Measurements from ENCODE around the gene PMEPA1.

Gene PMEPA1

GRCh38 chr20:57601737-57602136, 108.1 kb downstream of the PMEPA1 start:
- no peak for DNase-seq

DNA sequence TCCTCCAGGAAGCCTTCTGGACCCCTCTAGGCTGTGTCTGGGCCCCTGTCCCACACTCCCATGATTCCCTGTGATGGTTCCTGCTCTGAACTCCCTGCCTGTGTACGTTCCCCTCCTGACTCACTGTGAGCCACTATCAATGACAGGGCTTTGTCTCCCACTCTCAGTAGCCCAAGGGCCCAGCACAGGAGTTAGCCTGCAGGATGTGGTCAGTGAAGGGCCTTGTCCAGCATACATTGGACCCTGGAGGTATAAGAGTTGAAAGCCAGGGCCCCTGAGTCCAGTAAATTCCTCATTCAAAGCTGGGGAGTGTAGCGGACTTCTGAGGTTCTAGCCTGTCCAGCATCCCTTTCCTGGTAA, 108.6 kb downstream of the PMEPA1 start:
- DNase-seq = no peak

DNA sequence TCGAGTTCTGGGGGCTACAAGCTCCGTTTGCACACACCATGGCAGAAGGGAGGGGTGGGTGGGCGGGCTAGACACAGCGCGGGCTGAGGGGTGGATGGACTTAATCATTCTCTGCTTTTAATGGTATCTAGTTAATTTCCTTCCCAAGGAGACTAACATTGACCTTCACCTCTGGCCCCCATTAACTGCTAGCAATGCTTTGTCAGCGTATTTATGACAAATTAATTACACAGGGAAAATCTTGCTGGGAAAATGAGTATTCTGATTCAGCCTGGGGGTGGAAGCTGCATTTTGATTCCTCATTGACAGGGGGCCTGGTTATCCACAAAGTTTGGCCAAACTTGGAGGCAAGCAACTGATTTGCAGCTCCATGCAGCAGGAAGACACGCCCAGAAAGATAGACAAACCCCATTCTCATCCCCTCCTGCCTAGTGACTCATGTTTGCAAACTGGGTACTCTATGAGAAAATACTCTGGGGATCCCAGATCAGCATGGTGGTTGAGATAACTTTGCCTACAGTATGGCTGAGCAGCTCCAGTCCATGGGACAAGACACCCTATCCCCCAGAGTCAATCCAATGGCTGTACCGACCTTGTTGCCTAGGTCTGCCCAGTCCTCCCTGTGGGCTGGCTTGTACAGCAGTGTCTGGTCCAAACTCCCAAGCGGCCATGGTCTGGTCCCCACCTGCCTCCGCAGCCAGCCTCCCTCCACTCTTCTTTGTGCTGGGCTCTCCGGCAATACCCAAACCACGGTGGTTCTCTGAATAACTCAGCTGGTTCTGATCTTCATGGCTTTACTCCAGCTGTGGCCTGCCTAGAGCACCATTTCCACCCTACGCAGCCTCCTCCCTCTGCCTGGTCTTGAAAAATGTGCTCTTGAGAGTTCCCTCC, 109.2 kb downstream of the PMEPA1 start:
- no peak for DNase-seq

- no peak for DNase-seq
Measured at GRCh38 chr20:57598491-57598890, 111.3 kb downstream of the PMEPA1 start.
